T-helper 1 cell (primary cell): ENCODE results near the gene RFLNA.
A peak's percentile ranks its signal among the peaks of the same experiment; 100 is the strongest.

Experiments
- DNase-seq, 5 donors: peaks; one replicate each; pipeline ENCODE4 v3.0.0-alpha.2; 2012 to 2020

The RFLNA gene

GRCh38 chr12:124304314-124304790 lies 9.5 kb downstream of the RFLNA start:
- DNase-seq, result no peak

- DNase-seq, result no peak
These were observed 10.2 kb downstream of the RFLNA start for GRCh38 chr12:124305136-124305535.

- no peak for DNase-seq
These were observed 11.1 kb downstream of the RFLNA start for GRCh38 chr12:124305776-124306685.

GRCh38 chr12:124306686-124307555 lies 12.0 kb downstream of the RFLNA start:
- DNase-seq, result no peak

- no peak for DNase-seq
These were observed 12.6 kb downstream of the RFLNA start for GRCh38 chr12:124307556-124307825.

GRCh38 chr12:124308741-124309140 lies 13.8 kb downstream of the RFLNA start:
- DNase-seq, result no peak

GRCh38 chr12:124309231-124309630 lies 14.3 kb downstream of the RFLNA start:
- no peak for DNase-seq

GRCh38 chr12:124309744-124310143 lies 14.9 kb downstream of the RFLNA start:
- no peak for DNase-seq

- no peak for DNase-seq
These were observed 15.3 kb downstream of the RFLNA start for GRCh38 chr12:124310178-124310577.

GRCh38 chr12:124310785-124311184 lies 15.9 kb downstream of the RFLNA start:
- no peak for DNase-seq

GRCh38 chr12:124311292-124312109 lies 16.6 kb downstream of the RFLNA start:
- DNase-seq, result no peak

- no peak for DNase-seq
These were observed 17.7 kb downstream of the RFLNA start for GRCh38 chr12:124312601-124313000.

- no peak for DNase-seq
These were observed 19.3 kb downstream of the RFLNA start for GRCh38 chr12:124314207-124314606.

- no peak for DNase-seq
These were observed 19.9 kb downstream of the RFLNA start for GRCh38 chr12:124314766-124315165.

GRCh38 chr12:124315372-124316044 lies 20.6 kb downstream of the RFLNA start:
- DNase-seq, result no peak

GRCh38 chr12:124316257-124316900 lies 21.5 kb downstream of the RFLNA start:
- no peak for DNase-seq

GRCh38 chr12:124317400-124317799 lies 22.5 kb downstream of the RFLNA start:
- DNase-seq, result no peak

- no peak for DNase-seq
These were observed 23.6 kb downstream of the RFLNA start for GRCh38 chr12:124318278-124319020.

- DNase-seq, result no peak
These were observed 24.6 kb downstream of the RFLNA start for GRCh38 chr12:124319368-124320050.

- DNase-seq, result peak in 4 of 5 donors; percentile 28 to 44 (median 32)
These were observed 26.2 kb downstream of the RFLNA start for GRCh38 chr12:124321040-124321481.
